ENCODE measurements around the gene IPO4.
"Not testable (repeated sequence)": the region's sequence is repeated elsewhere in the genome, so short reads cannot be mapped to it uniquely, and the experiment has no call there.

IPO4 gene

DNA sequence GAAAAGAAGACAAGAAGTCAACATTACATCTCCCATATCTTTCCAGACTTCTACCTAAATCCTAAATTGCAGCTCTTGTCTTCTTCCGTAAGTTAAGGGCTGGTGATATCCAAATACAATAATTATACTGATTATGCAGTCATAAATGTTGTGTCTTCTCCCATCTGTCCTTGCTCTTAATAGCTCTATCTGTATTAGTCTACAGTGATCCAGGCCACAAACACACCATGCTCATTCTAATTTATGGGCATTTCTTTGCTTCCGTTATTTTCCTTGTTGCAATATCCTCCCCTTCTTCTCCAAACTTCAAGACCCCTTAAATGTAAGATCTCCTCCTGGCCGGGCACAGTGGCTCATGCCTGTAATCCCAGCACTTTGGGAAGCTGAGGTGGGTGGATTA is 30.9 kb upstream of the IPO4 start:
- POLR2A ChIA-PET: interaction anchor here (0.6 to 1.5 kb wide), 4 partner anchors 23 to 52 kb away, joined by 3 to 11 read pairs (median 6); partner anchors contain the start of genes RABGGTA, TINF2 and TM9SF1
- H3K27ac ChIP-seq (ENCODE audit: extremely low read depth, low read depth, low read length): no peak overlapping the region
- no peaks in the 10 kb centered on the region for H3K4me1 ChIP-seq (ENCODE audit: control insufficient read depth, insufficient read depth, low read length)
- no peak overlapping the region for H3K4me3 ChIP-seq (ENCODE audit: low read depth, low read length)
- TF ChIP-seq, protein P1, sequence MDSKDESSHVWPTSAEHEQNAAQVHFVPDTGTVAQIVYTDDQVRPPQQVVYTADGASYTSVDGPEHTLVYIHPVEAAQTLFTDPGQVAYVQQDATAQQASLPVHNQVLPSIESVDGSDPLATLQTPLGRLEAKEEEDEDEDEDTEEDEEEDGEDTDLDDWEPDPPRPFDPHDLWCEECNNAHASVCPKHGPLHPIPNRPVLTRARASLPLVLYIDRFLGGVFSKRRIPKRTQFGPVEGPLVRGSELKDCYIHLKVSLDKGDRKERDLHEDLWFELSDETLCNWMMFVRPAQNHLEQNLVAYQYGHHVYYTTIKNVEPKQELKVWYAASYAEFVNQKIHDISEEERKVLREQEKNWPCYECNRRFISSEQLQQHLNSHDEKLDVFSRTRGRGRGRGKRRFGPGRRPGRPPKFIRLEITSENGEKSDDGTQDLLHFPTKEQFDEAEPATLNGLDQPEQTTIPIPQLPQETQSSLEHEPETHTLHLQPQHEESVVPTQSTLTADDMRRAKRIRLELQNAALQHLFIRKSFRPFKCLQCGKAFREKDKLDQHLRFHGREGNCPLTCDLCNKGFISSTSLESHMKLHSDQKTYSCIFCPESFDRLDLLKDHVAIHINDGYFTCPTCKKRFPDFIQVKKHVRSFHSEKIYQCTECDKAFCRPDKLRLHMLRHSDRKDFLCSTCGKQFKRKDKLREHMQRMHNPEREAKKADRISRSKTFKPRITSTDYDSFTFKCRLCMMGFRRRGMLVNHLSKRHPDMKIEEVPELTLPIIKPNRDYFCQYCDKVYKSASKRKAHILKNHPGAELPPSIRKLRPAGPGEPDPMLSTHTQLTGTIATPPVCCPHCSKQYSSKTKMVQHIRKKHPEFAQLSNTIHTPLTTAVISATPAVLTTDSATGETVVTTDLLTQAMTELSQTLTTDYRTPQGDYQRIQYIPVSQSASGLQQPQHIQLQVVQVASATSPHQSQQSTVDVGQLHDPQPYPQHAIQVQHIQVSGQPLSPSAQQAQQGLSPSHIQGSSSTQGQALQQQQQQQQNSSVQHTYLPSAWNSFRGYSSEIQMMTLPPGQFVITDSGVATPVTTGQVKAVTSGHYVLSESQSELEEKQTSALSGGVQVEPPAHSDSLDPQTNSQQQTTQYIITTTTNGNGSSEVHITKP (tag by site-specific recombination; IDR thresholded peaks at IDR 0.05): no peak
- TF ChIP-seq ZNF555 (tag by site-specific recombination; conservative IDR thresholded peaks at IDR 0.05) (no peak), ZBTB1 (tag by site-specific recombination; IDR thresholded peaks at IDR 0.05) (no peak), HOXC10 (CRISPR knock-in tag; IDR thresholded peaks at IDR 0.05) (no peak), ZNF350 (tag by site-specific recombination; IDR thresholded peaks at IDR 0.05) (no peak), ZNF654 (tag by site-specific recombination; IDR thresholded peaks at IDR 0.05; ENCODE audit: low read depth) (no peak), ZNF629 (tag by site-specific recombination; IDR thresholded peaks at IDR 0.05) (no peak)
- TF ChIP-seq, protein P2, sequence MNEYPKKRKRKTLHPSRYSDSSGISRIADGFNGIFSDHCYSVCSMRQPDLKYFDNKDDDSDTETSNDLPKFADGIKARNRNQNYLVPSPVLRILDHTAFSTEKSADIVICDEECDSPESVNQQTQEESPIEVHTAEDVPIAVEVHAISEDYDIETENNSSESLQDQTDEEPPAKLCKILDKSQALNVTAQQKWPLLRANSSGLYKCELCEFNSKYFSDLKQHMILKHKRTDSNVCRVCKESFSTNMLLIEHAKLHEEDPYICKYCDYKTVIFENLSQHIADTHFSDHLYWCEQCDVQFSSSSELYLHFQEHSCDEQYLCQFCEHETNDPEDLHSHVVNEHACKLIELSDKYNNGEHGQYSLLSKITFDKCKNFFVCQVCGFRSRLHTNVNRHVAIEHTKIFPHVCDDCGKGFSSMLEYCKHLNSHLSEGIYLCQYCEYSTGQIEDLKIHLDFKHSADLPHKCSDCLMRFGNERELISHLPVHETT (tag by site-specific recombination; IDR thresholded peaks at IDR 0.05): no peak
- TF ChIP-seq, protein P3, sequence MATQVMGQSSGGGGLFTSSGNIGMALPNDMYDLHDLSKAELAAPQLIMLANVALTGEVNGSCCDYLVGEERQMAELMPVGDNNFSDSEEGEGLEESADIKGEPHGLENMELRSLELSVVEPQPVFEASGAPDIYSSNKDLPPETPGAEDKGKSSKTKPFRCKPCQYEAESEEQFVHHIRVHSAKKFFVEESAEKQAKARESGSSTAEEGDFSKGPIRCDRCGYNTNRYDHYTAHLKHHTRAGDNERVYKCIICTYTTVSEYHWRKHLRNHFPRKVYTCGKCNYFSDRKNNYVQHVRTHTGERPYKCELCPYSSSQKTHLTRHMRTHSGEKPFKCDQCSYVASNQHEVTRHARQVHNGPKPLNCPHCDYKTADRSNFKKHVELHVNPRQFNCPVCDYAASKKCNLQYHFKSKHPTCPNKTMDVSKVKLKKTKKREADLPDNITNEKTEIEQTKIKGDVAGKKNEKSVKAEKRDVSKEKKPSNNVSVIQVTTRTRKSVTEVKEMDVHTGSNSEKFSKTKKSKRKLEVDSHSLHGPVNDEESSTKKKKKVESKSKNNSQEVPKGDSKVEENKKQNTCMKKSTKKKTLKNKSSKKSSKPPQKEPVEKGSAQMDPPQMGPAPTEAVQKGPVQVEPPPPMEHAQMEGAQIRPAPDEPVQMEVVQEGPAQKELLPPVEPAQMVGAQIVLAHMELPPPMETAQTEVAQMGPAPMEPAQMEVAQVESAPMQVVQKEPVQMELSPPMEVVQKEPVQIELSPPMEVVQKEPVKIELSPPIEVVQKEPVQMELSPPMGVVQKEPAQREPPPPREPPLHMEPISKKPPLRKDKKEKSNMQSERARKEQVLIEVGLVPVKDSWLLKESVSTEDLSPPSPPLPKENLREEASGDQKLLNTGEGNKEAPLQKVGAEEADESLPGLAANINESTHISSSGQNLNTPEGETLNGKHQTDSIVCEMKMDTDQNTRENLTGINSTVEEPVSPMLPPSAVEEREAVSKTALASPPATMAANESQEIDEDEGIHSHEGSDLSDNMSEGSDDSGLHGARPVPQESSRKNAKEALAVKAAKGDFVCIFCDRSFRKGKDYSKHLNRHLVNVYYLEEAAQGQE (tag by site-specific recombination; IDR thresholded peaks at IDR 0.05): no peak
- TF ChIP-seq, protein P4, sequence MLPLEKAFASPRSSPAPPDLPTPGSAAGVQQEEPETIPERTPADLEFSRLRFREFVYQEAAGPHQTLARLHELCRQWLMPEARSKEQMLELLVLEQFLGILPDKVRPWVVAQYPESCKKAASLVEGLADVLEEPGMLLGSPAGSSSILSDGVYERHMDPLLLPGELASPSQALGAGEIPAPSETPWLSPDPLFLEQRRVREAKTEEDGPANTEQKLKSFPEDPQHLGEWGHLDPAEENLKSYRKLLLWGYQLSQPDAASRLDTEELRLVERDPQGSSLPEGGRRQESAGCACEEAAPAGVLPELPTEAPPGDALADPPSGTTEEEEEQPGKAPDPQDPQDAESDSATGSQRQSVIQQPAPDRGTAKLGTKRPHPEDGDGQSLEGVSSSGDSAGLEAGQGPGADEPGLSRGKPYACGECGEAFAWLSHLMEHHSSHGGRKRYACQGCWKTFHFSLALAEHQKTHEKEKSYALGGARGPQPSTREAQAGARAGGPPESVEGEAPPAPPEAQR (tag by site-specific recombination; IDR thresholded peaks at IDR 0.05): no peak
- TF ChIP-seq, protein P5, sequence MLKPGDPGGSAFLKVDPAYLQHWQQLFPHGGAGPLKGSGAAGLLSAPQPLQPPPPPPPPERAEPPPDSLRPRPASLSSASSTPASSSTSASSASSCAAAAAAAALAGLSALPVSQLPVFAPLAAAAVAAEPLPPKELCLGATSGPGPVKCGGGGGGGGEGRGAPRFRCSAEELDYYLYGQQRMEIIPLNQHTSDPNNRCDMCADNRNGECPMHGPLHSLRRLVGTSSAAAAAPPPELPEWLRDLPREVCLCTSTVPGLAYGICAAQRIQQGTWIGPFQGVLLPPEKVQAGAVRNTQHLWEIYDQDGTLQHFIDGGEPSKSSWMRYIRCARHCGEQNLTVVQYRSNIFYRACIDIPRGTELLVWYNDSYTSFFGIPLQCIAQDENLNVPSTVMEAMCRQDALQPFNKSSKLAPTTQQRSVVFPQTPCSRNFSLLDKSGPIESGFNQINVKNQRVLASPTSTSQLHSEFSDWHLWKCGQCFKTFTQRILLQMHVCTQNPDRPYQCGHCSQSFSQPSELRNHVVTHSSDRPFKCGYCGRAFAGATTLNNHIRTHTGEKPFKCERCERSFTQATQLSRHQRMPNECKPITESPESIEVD (tag by site-specific recombination; IDR thresholded peaks at IDR 0.05): no peak
- CTCF ChIA-PET: interaction anchor here (0.5 to 1.1 kb wide), 4 partner anchors 77 to 212 kb away, joined by 3 to 4 read pairs (median 3); no protein-coding TSS in a partner anchor
- H3K36me3 ChIP-seq (ENCODE audit: control insufficient read depth in 2 of 2, insufficient read depth in 1 of 2, low read length in 2 of 2): peaks cover 6 to 14% of the 10 kb centered on the region in 2 experiments; a peak in 2 of 3 replicates
- no peaks in the 10 kb centered on the region for H3K9me3 ChIP-seq (ENCODE audit: control insufficient read depth, insufficient read depth, low read depth, low read length)

DNA sequence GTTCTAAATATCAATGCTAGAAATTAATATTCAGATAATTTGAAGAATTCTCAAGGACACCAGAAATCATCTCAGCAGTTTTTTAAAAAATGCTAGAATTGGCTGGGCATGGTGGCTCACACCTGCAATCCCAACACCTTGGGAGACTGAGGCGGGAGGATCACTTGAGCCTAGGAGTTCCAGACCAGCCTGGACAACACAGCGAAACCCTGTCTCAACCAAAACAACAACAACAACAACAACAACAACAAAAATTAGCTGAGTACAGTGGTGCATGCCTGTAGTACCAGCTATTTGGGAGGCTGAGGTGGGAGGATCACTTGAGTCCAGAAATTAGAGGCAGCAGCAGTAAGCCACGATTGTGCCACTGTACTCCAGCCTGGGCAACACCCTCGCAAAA is 30.5 kb upstream of the IPO4 start:
- no peak overlapping the region for H3K27ac ChIP-seq (ENCODE audit: extremely low read depth, low read depth, low read length)
- ChIA-PET POLR2A (interaction anchor here (0.6 to 0.7 kb wide), 2 partner anchors 23 to 52 kb away, joined by 8 to 11 read pairs; partner anchors contain the start of genes RABGGTA and TINF2), CTCF (interaction anchor here (0.9 to 1.1 kb wide), 2 partner anchors 78 to 89 kb away, joined by 3 to 4 read pairs; no protein-coding TSS in a partner anchor)
- H3K9me3 ChIP-seq (ENCODE audit: control insufficient read depth, insufficient read depth, low read depth, low read length): no peaks in the 10 kb centered on the region
- peaks cover 3 to 17% of the 10 kb centered on the region in 2 experiments; a peak in 2 of 3 replicates for H3K36me3 ChIP-seq (ENCODE audit: control insufficient read depth in 2 of 2, insufficient read depth in 1 of 2, low read length in 2 of 2)
- no peaks in the 10 kb centered on the region for H3K4me1 ChIP-seq (ENCODE audit: control insufficient read depth, insufficient read depth, low read length)
- no peak overlapping the region for H3K4me3 ChIP-seq (ENCODE audit: low read depth, low read length)
- no peak for TF ChIP-seq MZF1 (tag by site-specific recombination; IDR thresholded peaks at IDR 0.05; ENCODE audit: borderline replicate concordance)

DNA sequence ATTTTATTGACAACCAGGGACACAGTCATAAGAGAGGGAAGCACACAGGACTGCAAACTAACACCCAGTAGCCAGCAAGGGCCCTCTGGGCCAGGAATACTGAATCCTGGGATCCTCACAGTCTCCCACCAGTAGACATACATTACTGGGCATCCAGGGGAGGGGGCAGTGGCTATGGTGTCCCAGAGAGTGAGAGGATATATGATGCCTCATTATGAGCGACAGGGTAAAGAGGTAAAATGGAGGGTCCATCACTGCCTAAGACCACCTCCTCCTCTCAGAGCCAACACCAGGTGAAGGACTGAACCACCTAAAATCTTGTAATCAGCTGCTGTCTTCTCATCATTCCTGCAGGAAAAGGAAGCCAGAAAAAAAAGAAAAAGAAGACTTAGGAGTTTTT is 28.3 kb upstream of the IPO4 start:
- not testable (repeated sequence) for H3K27ac ChIP-seq (ENCODE audit: extremely low read depth, low read depth, low read length)

More for the DNA sequence above, 28.3 kb upstream of the IPO4 start:
- H3K4me1 ChIP-seq (ENCODE audit: control insufficient read depth, insufficient read depth, low read length); H3K9me3 ChIP-seq (ENCODE audit: control insufficient read depth, insufficient read depth, low read depth, low read length); H3K4me3 ChIP-seq (ENCODE audit: low read depth, low read length); POLR2A ChIA-PET: not testable (repeated sequence)
- peaks cover 3 to 23% of the 10 kb centered on the region in 2 experiments; a peak in 2 of 3 replicates for H3K36me3 ChIP-seq (ENCODE audit: control insufficient read depth in 2 of 2, insufficient read depth in 1 of 2, low read length in 2 of 2)
- CTCF ChIA-PET: interaction anchor here (1.1 to 1.6 kb wide), 2 partner anchors 9 to 11 kb away, joined by 4 to 7 read pairs; no protein-coding TSS in a partner anchor
